Measurements from ENCODE around the gene KRT73. TPM values are rescaled to one million over a fixed set of nuclear protein-coding genes. Genes with fewer than 3 reads are reported as not detected.

Gene KRT73
- total and polyA plus RNA-seq, 9 of the 15 experiments (the other 6 are each of a cell fraction or from before 2014, with no cell fraction given) = 0.09 to 0.18 (median 0.13) TPM; not detected in 5

DNA sequence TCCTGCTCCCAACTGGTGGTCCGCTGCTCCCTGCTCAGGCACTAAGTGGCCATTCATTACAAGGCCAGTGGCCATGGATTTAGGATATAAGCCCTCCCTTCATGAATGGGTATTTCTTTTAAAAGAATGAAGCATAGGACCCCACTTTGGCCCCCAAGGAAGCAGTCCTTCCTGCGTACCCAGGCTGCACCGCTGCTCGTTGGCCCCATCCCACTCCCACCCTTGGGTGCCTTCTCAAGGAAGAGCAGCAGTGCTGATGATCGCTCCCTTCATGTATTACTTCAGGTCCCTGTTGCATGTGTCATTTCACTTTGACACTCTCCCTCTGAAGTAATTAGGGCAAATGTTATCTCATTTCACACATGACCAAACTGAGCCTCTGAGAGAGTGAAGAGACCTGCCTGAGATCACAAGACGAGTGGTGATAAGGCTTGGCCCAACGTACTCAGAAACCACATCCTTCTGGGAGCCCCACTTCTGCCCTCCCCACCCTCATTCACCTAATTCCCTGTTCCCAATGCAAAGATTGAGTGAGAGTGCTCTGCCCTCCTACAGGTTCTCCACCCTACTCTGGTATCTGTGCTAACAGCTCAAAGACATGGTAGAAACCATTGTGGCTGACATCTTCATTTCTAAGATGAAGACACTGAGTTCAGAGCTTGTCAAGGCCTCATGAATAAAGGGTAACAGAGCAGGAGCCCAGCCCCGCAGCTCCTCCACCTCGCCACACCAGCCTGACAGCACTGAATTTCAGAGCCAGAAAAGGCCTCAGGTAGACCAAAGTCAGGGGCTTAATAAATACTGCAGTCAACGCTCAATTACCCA lies 43.9 kb upstream of the KRT73 start (continued):
- TF ChIP-seq, protein P1, sequence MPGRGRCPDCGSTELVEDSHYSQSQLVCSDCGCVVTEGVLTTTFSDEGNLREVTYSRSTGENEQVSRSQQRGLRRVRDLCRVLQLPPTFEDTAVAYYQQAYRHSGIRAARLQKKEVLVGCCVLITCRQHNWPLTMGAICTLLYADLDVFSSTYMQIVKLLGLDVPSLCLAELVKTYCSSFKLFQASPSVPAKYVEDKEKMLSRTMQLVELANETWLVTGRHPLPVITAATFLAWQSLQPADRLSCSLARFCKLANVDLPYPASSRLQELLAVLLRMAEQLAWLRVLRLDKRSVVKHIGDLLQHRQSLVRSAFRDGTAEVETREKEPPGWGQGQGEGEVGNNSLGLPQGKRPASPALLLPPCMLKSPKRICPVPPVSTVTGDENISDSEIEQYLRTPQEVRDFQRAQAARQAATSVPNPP (IDR thresholded peaks at IDR 0.05; ENCODE audit: borderline replicate concordance, insufficient read depth, insufficient read length) = no peak
- TF ChIP-seq EP400 (IDR thresholded peaks at IDR 0.05) (peak; percentile 54; the same call in 1 of the 2 replicates), SIN3B (IDR thresholded peaks at IDR 0.05; ENCODE audit: low read depth) (no peak), SMARCA5 (IDR thresholded peaks at IDR 0.05) (0 out of 2 replicates have a peak, but pooled peaks have one; percentile 14), PHB2 (IDR thresholded peaks at IDR 0.05; ENCODE audit: low read depth) (peak; percentile 80), CBX1 (IDR thresholded peaks at IDR 0.05; ENCODE audit: low read depth) (no peak), TCF7 (IDR thresholded peaks at IDR 0.05; ENCODE audit: borderline replicate concordance) (peak; percentile 75), ZNF175 (CRISPR knock-in tag; IDR thresholded peaks at IDR 0.05; ENCODE audit: low read depth) (peak; percentile 96), EHMT2 (IDR thresholded peaks at IDR 0.05) (peak; percentile 92), ZNF165 (CRISPR knock-in tag; IDR thresholded peaks at IDR 0.05; ENCODE audit: borderline replicate concordance) (peak; percentile 46; the same call in 1 of the 2 replicates), DPF2 (IDR thresholded peaks at IDR 0.05) (peak; percentile 99), MCM3 (IDR thresholded peaks at IDR 0.05) (no peak), JUND (IDR thresholded peaks at IDR 0.05; ENCODE audit: borderline replicate concordance, low read depth, low read length) (peak; percentile 87), JUND (tag; IDR thresholded peaks at IDR 0.05; ENCODE audit: borderline replicate concordance, low read depth, low read length) (peak; percentile 87; the same call in 2 of the 3 replicates)
- TF ChIP-seq, protein P2, sequence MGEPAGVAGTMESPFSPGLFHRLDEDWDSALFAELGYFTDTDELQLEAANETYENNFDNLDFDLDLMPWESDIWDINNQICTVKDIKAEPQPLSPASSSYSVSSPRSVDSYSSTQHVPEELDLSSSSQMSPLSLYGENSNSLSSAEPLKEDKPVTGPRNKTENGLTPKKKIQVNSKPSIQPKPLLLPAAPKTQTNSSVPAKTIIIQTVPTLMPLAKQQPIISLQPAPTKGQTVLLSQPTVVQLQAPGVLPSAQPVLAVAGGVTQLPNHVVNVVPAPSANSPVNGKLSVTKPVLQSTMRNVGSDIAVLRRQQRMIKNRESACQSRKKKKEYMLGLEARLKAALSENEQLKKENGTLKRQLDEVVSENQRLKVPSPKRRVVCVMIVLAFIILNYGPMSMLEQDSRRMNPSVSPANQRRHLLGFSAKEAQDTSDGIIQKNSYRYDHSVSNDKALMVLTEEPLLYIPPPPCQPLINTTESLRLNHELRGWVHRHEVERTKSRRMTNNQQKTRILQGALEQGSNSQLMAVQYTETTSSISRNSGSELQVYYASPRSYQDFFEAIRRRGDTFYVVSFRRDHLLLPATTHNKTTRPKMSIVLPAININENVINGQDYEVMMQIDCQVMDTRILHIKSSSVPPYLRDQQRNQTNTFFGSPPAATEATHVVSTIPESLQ (CRISPR knock-in tag; IDR thresholded peaks at IDR 0.05) = peak; percentile 62; the same call in 1 of the 2 replicates
- TF ChIP-seq, protein P3, sequence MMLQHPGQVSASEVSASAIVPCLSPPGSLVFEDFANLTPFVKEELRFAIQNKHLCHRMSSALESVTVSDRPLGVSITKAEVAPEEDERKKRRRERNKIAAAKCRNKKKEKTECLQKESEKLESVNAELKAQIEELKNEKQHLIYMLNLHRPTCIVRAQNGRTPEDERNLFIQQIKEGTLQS (IDR thresholded peaks at IDR 0.05) = peak; percentile 77
- TF ChIP-seq, protein P3 (CRISPR knock-in tag; conservative IDR thresholded peaks at IDR 0.05) = no peak
